NCI-H1436 (cell line): ENCODE results near the gene LOXL1.

Experiments used
- DNase-seq: peaks from one replicate; lab custom pipeline; 2025; lab: John Stamatoyannopoulos, UW

Gene LOXL1, protein sequence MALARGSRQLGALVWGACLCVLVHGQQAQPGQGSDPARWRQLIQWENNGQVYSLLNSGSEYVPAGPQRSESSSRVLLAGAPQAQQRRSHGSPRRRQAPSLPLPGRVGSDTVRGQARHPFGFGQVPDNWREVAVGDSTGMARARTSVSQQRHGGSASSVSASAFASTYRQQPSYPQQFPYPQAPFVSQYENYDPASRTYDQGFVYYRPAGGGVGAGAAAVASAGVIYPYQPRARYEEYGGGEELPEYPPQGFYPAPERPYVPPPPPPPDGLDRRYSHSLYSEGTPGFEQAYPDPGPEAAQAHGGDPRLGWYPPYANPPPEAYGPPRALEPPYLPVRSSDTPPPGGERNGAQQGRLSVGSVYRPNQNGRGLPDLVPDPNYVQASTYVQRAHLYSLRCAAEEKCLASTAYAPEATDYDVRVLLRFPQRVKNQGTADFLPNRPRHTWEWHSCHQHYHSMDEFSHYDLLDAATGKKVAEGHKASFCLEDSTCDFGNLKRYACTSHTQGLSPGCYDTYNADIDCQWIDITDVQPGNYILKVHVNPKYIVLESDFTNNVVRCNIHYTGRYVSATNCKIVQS

DNA sequence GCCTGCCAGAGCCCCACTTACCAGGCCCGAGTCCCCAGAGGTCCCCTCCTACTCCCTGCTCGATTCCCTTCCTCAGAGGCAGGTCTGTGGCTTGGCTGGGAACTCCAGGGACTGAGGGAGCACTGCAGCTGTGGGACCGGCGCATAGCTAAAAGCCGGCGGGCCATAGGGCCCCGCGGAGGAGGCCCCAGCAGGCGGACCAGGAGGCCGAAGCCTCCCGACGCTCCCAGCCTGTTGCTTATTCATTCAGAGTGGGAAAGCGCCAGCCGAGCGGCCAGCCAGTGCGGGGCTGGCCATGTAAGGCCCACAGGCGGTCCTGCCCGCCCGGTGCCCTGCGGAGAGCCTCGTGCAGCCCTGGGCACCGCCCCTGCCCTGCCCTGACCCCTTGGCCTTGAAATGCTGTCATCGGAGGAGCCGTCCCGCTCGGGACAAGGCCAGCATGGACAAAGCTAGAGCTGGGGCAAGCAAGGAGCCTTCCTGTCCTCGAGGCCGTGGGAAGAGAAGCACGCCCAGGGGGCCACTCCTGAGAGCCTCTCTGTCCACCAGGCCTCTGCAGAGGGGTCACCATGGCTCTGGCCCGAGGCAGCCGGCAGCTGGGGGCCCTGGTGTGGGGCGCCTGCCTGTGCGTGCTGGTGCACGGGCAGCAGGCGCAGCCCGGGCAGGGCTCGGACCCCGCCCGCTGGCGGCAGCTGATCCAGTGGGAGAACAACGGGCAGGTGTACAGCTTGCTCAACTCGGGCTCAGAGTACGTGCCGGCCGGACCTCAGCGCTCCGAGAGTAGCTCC lies at the start of gene LOXL1:
Gene LOXL1 (plus strand): TSS at position 244 of the 784 bp plus-strand sequence. CDS start 322 bp downstream, at position 566.
- DNase-seq, result no peak

DNA sequence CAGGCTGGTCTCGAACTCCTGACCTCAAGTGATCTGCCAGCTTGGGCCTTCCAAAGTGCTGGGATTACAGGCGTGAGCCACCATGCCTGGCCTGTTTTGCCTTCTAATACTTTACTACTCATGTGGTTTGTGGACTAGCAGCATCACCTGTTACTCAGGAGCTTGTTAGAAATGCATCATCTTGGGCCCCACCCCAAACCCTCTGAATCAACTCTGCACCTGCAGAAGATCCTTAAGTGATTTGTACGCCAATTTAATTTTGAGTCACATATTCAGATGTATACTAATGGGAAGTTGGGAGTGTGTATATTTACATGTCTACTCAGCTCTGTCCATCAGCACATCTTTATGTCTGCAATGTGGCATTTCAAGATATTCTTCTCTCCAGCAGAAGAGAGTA lies 46.8 kb upstream of the LOXL1 start:
- no peak for DNase-seq

- DNase-seq, result no peak
Measured at GRCh38 chr15:73881579-73882320, 44.5 kb upstream of the LOXL1 start.

DNA sequence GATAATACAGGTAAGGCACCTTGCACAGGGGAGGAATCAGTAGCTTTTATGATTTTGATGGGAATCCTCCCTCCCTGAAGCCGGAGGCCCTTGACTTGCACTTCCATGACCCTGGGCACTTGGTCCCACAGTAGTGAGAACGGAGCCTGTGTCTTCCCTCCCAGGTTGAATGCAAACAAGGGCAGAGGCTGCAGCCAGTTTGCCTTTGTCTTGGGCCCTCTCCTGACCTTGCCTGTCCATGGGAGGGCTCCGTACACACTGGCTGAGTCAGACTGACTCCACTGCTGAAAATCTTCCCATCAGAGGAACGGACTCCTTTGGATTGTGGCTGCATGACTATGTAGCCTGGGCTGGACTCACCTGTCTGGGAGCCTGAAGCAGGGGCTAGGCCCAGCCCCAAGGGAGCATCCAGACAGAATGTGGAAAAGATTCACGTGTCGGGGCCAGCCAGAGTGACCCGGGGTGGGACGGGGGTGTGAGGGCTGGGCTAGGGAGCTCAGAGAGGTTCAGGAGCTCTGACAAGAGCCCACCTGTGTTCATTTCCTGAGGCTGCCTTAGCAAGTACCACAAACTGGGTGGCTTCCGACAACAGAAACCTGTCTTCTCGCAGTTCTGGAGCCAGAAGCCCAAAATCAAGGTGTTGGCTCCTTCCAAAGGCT lies 43.4 kb upstream of the LOXL1 start:
- no peak for DNase-seq

- DNase-seq, result no peak
Measured at GRCh38 chr15:73884159-73884558, 42.1 kb upstream of the LOXL1 start.

- DNase-seq, result no peak
Measured at GRCh38 chr15:73885954-73886700, 40.1 kb upstream of the LOXL1 start.

DNA sequence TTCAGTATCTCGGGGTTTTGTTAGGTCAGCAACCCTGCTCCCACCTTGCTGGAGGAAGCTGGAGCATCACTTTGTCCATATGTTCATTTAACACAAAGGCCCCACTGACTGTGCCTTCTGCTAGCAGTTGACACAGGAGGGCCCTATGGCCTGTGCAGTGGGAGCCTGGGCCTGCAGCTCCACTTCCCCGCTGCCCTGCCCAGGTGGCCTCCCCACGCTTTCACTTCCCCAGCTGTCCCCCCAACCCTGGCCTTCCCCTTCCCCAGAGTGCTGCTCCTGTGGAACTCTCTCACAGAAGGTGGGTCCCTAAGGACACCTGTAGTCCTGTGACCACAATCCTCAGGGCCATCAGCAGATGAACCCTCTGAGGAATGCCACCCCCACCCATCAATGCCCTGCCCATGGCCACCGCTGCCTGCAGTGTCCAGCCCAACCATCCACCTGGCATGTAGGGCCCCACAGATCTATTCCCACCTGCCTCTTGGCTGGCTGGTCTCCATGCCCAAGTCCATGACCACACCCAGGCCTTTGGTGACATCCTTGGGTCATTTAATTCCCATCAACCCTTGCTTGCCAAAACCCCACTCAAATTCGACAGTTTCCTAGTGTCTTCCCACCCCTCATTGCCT lies 39.4 kb upstream of the LOXL1 start:
- DNase-seq, result no peak

- DNase-seq, result no peak
Measured at GRCh38 chr15:73887481-73887880, 38.8 kb upstream of the LOXL1 start.

DNA sequence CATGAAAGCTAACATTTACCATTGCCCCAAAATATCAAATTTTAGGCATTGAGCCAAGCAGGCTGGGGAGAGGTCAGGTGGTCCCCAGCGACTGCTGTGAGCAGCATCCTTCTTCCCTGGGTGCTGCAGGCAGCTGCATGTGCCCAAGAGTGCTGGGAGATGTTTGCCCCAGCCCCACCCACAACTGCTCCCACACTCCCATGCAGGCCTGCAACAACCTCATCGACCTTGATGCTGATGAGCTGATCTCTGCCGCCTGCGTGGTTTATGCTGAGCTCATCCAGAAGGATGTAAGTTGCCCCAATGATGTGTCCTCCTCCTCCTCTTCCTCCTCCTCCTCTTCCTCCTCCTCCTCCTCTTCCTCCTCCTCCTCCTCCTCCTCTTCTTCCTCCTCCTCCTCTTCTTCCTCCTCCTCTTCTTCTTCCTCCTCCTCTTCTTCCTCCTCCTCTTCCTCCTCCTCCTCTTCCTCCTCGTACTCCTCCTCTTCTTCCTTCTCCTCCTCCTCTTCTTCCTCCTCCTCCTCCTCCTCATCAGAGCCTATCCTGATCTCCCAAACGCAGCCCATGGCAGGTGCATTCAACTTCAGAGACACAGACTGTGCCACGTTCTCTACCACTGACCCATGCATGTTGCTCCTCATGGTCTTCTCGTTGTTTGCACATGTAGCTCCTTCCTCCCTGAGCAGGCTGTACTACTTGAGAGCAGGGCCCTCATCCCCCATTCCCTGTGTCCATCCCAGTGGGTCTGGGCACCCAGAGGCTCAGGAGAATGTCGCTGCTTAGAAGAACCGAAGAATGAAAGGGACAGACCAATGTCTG lies 37.8 kb upstream of the LOXL1 start:
- no peak for DNase-seq

DNA sequence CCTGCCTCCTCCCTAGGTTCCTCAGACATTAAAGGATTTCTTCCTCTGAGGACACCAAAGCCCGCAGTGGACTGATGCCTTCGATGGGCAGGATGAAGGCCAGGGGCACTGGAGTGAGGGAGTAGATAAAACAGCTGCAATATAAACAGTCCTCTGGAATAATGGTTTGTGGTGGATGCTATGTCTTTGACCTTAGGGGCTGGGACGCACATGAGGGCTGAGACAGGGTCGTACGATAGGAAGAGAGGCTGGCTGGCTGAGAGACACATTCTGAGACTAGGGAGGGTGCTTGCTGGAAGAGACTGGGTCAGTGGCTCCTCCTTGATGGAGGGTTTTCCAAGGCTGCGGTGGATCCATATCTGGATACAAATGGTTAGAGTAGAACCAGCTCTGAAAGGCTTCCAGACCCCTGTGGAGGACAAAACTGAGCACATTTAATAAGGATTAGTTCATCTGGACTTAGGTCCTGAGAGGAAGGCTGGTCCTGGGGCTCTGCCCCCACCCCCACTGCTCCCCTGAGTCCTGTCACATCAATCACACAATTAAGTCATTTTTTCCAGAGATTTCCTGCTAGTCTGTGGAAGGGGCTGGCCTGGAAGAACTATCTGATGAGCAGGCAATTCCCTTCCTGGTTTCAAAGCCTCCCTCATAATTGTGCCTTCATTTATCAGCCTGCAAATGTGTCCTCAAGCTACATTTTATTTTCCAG lies 37.1 kb upstream of the LOXL1 start:
- DNase-seq, result no peak

DNA sequence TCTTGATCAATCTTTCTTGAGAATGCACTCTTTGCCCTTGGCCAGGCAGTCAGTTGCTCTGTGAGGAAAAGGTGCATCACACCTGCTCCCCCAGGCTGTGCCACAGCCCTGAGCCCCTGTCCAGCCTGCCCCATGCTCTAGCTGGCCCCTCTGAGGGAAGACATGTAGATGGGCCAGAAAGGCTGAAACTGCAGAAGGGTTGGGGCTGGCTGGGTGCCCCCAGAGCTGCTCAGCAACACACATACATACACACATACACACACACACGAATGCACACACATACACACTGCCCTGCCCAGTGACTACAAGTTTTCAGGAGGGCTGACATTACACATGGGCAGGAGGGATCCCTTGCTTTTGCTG lies 36.5 kb upstream of the LOXL1 start:
- no peak for DNase-seq

- DNase-seq, result no peak
Measured at GRCh38 chr15:73891328-73892315, 34.6 kb upstream of the LOXL1 start.

- no peak for DNase-seq
Measured at GRCh38 chr15:73892446-73893226, 33.6 kb upstream of the LOXL1 start.

- DNase-seq, result no peak
Measured at GRCh38 chr15:73894133-73894814, 32.0 kb upstream of the LOXL1 start.

- peak; percentile 11 for DNase-seq
Measured at GRCh38 chr15:73897441-73898261, 28.6 kb upstream of the LOXL1 start.
